ENCODE results near the gene TMEM235.

- TF ChIP-seq CTCF (IDR thresholded peaks at IDR 0.05) (no peak), ZFX (IDR thresholded peaks at IDR 0.05; ENCODE audit: borderline replicate concordance) (no peak)
These were observed 26.4 kb downstream of the TMEM235 start for GRCh38 chr17:78257810-78258322.
